ENCODE measurements around the gene TUBA1C.
A peak's percentile ranks its signal among the peaks of the same experiment; 100 is the strongest.
"Not testable (repeated sequence)": the region's sequence is repeated elsewhere in the genome, so short reads cannot be mapped to it uniquely, and the experiment has no call there.

TUBA1C gene

DNA sequence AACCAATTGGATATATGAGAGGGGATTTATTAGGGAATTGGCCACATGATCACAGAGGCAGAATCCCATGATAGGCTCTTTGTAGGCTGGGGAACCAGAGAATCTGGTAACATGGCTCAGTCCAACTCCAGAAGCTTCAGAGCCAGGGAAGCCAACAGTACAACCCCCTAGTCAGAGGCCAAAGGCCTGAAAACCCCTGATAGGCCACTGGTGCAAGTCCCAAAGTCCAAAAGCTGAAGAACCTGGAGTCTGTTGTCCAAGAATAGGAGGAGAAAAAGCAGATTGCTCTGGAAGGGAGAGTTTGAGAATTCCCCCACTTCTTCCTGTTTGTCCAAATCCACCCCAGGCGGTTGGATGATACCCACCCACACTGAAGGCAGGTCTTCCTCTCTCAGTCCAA lies 49.9 kb downstream of the TUBA1C start:
- DNase-seq: no peak

DNA sequence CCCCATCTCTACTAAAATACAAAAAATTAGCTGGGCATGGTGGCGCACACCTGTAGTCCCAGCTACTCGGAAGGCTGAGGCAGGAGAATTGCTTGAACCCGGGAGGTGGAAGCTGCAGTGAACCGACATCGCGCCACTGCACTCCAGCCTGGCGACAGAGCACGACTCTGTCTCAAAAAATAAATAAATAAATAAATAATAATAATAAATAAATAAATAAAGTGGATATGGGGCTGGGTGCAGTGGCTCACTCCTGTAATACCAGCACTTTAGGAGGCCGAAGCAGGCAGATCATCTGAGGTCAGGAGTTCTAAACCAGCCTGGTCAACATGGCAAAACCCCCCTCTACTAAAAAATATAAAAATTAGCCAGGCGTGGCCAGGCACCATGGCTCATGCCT lies 52.2 kb downstream of the TUBA1C start:
- DNase-seq: not testable (repeated sequence)

DNA sequence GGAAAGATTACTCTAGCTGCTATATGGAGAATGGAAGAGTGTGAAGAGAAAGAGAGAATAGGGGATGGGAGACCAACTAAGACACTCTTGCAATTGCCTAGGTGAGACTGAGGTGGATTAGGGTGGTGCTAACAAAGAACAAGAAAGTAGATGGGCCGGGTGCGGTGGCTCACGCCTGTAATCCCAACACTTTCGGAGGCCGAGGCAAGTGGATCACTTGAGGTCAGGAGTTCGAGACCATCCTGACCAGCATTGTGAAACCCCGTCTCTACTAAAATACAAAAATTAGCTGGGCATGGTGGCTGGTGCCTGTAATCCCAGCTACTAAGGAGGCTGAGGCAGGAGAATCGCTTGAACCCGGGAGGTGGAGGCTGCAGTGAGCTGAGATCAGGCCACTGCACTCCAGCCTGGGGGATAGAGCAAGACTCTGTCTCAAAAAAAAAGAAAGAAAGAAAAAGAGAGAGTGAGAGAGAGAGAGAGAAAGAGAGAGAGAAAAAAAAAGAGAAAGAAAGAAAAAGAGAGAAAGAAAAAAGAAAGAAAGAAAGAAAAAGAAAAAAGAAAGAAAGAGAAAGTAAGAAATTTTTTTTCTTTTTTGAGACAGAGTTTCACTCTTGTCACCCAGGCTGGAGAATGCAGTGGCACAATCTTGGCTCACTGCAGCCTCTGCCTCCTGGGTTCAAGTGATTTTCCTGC lies 55.7 kb downstream of the TUBA1C start:
- not testable (repeated sequence) for DNase-seq

DNA sequence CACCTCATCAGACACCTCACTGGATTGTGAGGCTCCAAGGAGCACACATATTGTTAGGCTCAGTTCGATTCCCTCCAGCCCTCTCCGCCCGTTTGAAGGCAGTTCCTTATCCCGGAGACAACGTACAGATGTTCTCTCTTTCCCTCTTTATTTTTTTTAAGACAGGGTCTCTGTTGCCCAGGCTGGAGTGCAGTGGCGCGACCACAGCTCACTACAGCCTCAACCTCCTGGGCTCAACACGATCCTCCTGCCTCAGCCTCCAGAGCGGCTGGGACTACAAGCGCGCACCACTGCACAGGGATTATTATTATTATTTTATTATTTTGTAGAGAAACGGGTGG lies 57.5 kb downstream of the TUBA1C start:
- DNase-seq: no peak

DNA sequence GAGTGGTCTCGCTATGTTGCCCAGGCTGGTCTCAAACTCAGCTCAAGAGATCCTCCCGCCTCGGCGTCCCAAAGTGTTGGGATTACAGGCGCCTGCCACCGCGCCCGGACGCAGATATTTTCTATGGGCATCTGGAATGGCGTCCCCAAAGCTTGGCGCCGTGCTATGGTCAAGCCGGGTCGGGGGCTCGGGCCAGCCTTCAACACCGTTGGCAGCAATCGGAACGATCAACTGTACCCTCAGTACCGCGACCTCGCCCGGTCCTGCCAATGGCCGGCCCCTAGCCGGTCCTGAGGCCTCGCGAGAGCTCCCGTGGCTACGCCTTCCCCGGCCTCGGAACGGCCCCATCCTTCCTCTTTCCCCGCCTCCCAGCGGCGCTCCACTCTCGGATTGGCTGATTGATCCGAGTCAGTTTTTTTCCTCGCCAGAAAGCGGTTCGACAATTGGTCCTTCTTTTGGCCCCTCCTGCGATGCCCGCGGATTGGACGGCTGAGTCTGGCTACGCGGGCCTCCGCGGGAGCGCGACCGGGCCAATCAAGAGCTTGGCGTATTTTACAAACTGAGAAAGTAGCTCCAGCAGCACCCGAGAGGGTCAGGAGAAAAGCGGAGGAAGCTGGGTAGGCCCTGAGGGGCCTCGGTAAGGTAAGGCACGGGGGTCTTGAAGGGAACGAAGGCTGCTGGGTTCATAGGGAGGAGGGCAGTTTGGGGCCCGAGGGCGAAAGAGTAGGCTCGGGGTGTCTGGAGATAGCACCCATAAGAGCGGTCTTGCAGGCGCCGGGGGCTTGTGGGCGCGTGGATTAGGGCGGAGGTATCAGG lies 58.0 kb downstream of the TUBA1C start, which contains the start of gene TROAP:
TSS of gene TROAP (plus strand) at position 548 of the 816 bp plus-strand sequence. CDS start 354 bp downstream, outside the sequence.
- DNase-seq: peak; percentile 91

DNA sequence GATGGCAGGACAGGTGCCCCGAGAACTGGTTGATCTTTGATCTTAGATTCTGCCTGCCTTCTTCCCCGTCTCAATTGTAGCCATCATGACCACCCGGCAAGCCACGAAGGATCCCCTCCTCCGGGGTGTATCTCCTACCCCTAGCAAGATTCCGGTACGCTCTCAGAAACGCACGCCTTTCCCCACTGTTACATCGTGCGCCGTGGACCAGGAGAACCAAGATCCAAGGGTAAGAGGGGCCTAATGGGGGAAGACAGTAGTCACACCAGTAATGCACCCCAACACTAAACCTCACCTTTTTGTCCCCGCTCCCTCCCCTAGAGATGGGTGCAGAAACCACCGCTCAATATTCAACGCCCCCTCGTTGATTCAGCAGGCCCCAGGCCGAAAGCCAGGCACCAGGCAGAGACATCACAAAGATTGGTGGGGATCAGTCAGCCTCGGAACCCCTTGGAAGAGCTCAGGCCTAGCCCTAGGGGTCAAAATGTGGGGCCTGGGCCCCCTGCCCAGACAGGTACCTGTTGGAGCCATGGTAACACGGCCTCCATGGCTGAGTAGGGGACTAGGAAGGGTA lies 58.7 kb downstream of the TUBA1C start:
- no peak for DNase-seq

Measured in NK-92 treated with Interleukin-12 subunit alpha and Interleukin-12 subunit beta, amount 100 ng/mL, for 24 hours (cell line).